ENCODE measurements around the gene MIDN.

DNA sequence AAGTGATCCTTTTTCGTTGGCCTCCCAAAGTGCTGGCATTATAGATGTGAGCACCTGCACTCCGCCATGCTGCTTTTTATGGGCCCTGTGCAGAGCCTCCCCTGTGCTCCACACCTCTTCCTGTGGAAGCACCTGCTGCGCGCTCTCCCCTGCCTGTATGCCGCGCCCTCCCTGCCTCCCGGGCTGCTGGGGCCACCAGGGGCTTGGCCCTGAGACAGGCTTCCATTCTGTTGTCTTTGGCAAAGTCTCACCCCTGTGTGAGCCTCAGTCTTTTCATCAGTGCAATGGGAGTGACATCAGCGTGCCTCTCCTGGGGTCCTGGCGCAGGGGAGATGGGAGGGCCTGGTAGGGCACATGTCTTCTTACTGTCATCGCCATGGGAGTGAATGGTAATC lies 28.2 kb downstream of the MIDN start:
- TF ChIP-seq POLR2A (IDR thresholded peaks at IDR 0.05; ENCODE audit: low read depth, low read length) (no peak), SMC3 (IDR thresholded peaks at IDR 0.05; ENCODE audit: low read depth, low read length) (no peak), RFX5 (IDR thresholded peaks at IDR 0.05; ENCODE audit: low read depth, low read length) (no peak)
- TF ChIP-seq, protein P1, sequence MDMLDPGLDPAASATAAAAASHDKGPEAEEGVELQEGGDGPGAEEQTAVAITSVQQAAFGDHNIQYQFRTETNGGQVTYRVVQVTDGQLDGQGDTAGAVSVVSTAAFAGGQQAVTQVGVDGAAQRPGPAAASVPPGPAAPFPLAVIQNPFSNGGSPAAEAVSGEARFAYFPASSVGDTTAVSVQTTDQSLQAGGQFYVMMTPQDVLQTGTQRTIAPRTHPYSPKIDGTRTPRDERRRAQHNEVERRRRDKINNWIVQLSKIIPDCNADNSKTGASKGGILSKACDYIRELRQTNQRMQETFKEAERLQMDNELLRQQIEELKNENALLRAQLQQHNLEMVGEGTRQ (IDR thresholded peaks at IDR 0.05; ENCODE audit: low read depth, low read length): no peak
- TF ChIP-seq, protein P2, sequence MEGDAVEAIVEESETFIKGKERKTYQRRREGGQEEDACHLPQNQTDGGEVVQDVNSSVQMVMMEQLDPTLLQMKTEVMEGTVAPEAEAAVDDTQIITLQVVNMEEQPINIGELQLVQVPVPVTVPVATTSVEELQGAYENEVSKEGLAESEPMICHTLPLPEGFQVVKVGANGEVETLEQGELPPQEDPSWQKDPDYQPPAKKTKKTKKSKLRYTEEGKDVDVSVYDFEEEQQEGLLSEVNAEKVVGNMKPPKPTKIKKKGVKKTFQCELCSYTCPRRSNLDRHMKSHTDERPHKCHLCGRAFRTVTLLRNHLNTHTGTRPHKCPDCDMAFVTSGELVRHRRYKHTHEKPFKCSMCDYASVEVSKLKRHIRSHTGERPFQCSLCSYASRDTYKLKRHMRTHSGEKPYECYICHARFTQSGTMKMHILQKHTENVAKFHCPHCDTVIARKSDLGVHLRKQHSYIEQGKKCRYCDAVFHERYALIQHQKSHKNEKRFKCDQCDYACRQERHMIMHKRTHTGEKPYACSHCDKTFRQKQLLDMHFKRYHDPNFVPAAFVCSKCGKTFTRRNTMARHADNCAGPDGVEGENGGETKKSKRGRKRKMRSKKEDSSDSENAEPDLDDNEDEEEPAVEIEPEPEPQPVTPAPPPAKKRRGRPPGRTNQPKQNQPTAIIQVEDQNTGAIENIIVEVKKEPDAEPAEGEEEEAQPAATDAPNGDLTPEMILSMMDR (conservative IDR thresholded peaks at IDR 0.05; ENCODE audit: low read depth, low read length): no peak
